SW480 (cell line): ENCODE measurements around the gene AGXT.

Experiments
- DNase-seq: peaks from one replicate; pipeline ENCODE4 v3.0.0-alpha.2; 2016; ENCODE audit warnings: low spot score

AGXT gene

GRCh38 chr2:240869956-240870875 is 1.6 kb downstream of the AGXT start:
- DNase-seq, result no peak

GRCh38 chr2:240871071-240871958 is 2.7 kb downstream of the AGXT start:
- no peak for DNase-seq

DNA sequence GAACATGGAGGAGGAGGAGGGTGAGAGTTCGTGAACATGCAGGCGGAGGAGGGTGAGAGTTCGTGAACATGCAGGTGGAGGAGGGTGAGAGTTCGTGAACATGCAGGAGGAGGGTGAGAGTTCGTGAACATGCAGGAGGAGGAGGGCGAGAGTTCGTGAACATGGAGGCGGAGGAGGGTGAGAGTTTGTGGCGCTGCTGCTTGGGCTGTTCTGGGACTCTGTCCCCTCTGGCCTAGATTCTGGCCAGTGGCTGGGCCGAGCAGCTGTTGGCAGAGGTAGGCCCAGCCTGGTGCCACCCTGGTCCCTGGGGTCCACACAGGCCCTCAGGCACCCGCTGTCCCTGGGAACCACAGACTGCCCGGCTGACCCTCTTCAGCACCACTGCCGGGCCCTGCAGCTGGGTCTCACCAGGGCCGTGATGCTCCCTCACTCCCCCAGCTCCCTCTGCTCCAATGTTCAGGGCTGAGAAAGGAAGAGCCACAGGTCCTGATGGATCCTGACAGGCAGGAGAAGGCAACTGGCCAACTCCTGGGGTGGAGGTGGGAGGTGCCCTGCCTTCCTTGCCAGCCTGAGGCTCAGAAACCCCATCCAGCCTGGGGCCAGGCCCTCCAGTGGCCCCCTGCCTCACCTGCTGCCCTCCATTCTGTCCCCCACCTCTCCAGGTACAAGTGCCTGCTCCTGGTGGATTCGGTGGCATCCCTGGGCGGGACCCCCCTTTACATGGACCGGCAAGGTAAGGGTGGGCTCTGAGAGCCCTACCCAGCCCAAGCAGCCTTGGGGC is 3.9 kb downstream of the AGXT start:
- no peak for DNase-seq

DNA sequence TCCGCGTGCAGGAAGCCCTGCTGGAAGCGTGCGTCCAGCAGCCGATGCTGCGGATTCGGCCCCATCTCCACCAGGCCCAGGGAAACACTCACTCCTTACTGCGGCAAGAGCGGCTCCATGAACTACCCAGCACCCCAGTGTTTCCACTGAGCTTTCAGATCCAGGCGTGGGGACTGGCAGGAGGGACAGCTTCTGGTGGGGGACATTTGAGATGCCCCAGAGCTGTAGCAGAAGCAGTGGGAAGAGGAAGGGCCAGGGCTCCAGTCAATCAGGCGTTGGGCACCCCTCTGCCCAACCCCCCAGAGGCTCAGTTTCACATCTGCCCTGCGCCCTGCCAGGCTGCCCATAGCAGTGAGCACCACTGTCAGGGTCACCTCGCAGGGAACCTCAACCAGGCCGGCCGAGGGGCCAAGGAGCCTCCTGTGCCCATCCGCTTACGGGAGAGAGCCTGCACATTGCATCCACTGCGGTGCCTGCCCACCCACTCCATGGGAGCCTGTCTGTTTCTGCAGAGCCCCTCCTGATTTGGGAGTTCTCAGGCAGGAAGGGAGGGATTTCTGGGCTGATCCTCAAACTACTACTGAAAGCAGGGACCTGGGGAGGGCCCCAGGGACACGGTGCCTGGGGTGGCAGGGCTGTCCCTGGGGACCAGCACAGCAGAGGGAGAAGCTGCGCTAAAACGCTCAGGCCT is 4.6 kb downstream of the AGXT start:
- DNase-seq, result no peak

- DNase-seq, result no peak
These were observed 5.4 kb downstream of the AGXT start for GRCh38 chr2:240873805-240874714.

DNA sequence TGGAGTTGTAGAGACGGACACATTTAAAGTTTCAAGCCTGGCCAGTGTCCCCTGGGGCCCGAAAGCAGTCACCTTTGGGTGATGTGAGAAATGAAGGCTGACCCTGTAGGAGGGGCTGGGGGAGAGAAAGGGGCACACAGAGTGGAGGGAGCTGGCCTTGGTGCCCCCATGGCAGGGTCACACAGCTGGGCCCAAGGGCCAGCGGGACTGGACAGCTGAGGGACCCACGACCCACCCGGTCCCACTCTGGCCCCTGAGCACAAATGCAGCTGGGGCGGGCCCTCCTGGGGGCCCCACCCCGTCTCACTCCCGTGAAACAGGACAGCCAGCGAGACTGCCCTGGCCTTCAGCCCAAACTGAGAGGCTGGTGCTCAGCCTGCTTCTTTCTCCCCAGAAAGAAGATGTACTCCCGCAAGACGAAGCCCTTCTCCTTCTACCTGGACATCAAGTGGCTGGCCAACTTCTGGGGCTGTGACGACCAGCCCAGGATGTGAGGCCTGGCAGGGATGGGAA is 6.1 kb downstream of the AGXT start:
- no peak for DNase-seq

GRCh38 chr2:240875228-240876034 is 6.8 kb downstream of the AGXT start:
- no peak for DNase-seq

DNA sequence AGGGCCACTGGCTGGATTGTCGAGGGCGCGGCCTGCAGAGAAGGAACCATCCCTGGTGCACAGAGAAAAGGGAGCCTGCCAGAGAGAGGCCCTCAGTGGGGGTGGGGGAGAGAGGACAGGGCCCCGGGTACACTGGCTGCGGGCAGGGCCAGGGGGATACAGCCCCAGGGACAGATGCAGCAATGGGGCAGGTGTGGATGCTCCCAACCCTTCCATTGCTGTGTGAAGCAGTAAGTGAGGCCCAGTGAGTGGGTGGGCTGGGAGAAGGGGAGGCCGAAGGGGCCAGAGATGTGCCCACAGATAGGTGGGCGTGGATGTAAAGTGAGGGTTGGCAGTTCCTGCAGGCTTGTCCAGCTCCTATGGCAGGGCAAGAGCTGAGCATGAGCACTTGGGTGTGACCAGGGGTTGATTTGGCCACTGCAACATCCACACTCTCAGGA is 7.4 kb downstream of the AGXT start:
- no peak for DNase-seq

GRCh38 chr2:240876475-240877251 is 8.0 kb downstream of the AGXT start:
- DNase-seq, result no peak

- no peak for DNase-seq
These were observed 9.1 kb downstream of the AGXT start for GRCh38 chr2:240877460-240878340.

DNA sequence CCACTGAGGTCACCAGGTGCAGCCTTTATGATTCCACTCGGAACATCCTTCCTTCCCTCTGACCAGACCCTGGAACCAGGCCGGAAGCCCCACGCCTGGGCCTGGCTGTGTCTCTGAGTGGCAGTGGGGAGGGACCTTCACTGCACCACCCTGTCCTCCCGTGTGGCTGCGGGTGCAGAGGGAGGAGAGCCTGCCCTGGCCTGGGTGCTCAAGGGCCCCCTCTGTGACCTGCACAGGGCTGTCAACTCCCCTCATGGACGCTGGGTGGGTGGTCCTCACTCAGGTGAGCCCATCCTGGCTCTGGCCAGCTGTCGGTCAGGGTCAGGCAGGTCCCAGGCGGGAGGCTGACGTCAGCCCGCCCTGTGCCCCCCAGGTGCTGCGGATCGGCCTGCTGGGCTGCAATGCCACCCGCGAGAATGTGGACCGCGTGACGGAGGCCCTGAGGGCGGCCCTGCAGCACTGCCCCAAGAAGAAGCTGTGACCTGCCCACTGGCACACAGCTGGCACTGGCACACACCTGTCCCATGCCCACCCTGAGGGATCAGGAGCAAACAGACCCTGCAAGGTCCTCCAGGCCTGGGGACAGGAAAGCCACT is 9.8 kb downstream of the AGXT start:
- DNase-seq, result no peak

- no peak for DNase-seq
These were observed 10.5 kb downstream of the AGXT start for GRCh38 chr2:240879105-240879504.

DNA sequence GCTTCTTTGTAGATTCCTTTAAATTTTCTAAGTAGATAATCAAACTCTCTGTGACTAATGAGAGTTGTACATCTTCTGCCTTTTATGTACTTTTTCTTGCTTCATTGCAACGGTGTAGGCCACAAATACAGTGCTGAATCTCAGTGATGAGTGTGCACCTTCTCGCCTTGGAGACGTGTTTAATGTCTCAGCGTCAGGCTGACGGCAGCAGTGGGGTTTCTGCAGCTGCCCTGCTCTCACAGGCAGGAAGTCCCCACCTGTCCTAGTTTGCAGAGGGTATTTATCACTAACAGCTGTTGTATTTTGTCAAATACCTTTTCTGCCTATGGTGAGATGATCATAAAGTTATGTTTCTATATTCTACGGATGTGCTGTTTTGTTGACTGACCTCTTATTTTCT is 13.3 kb downstream of the AGXT start:
- no peak for DNase-seq

GRCh38 chr2:240884221-240884620 is 15.6 kb downstream of the AGXT start:
- DNase-seq, result no peak

- no peak for DNase-seq
These were observed 16.1 kb downstream of the AGXT start for GRCh38 chr2:240884745-240885144.

- DNase-seq, result no peak
These were observed 16.9 kb downstream of the AGXT start for GRCh38 chr2:240885566-240885965.

- DNase-seq, result no peak
These were observed 17.5 kb downstream of the AGXT start for GRCh38 chr2:240886023-240886565.
